Thoracic aorta (tissue), 2 donors: ENCODE measurements around the gene RAD52. TPM values are rescaled to one million over a fixed set of nuclear protein-coding genes. Genes with fewer than 3 reads are reported as not detected.

Source experiments
- ATAC-seq: fragments of 150-250 bp; one replicate; pipeline ENCODE4 v1.8.0; 2017; ENCODE audit warnings: low read depth; ENCODE audit not compliant: insufficient number of reproducible peaks, low FRiP score
- DNase-seq: peaks from one replicate; pipeline ENCODE4 v3.0.0-alpha.2; 2020; ENCODE audit warnings: low spot score
- H3K27ac ChIP-seq, 2 donors: fragments of 200-600 bp; sonication (generic); 1 replicate in 1 of 2; 2 replicates in 1 of 2; pipeline ENCODE4 v1.5.1; 2016; ENCODE audit warnings: mild to moderate bottlenecking in 2 of 2, moderate library complexity in 2 of 2
- H3K27me3 ChIP-seq: fragments of 200-600 bp; sonication (generic); replicated peaks from 2 replicates; pipeline ENCODE4 v1.6.0; 2016; ENCODE audit warnings: mild to moderate bottlenecking; ENCODE audit not compliant: insufficient read depth
- H3K36me3 ChIP-seq: fragments of 200-600 bp; sonication (generic); one replicate; pipeline ENCODE4 v1.5.1; 2016
- H3K4me1 ChIP-seq, 2 donors: fragments of 200-600 bp; sonication (generic); 1 replicate in 1 of 2; 2 replicates in 1 of 2; pipeline versions ENCODE4 v1.5.1 to v1.6.0; 2016; ENCODE audit warnings: low read depth in 2 of 2, mild to moderate bottlenecking in 1 of 2; ENCODE audit not compliant: control insufficient read depth in 1 of 2
- H3K4me3 ChIP-seq: fragments of 200-600 bp; sonication (generic); 2 replicates; pipeline ENCODE4 v1.5.1; 2016; ENCODE audit warnings: mild to moderate bottlenecking
- H3K9me3 ChIP-seq: fragments of 200-600 bp; sonication (generic); 2 replicates; pipeline ENCODE4 v1.5.1; 2016
- CTCF ChIP-seq: fragments of 200-600 bp; sonication (generic); IDR thresholded peaks from one replicate; pipeline ENCODE4 v1.5.1; 2019; ENCODE audit warnings: antibody characterized with exemption
- total RNA-seq, 2 donors: library from RNA; depleted of rRNA; stranded (reverse); fragments of >200 nt; gene quantifications; one replicate each; pipeline versions ENCODE4 v1.1.0 to v1.2.3, GENCODE V29; 2016

Gene RAD52
- total RNA-seq, 2 donors from 2014 or later = 21.5 to 21.9 TPM

DNA sequence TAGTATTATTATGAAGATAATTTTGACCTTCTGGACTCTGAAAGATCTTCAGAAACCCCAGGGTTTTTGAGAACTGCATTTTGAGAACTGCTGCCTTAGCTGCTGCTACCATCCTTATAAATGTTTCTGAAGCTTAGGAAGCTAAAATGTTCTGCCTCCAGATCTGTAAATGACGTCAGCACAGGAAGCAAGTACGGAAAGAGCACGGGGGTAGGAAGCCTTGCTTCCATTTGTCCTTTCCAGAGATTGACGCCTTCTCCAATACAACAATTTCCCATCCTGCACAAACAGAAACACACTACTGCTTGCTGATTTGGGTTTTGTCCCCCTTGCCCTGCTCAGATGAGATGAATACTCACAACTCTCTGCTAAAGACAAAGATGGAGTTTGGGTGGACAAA lies 17.9 kb downstream of the RAD52 start:
- no peak overlapping the region for H3K27ac ChIP-seq
- no peak overlapping the region for H3K4me3 ChIP-seq
- ATAC-seq (no peak), DNase-seq (no peak)
- H3K4me1 ChIP-seq = no peaks in the 10 kb centered on the region
- no peak for TF ChIP-seq CTCF
- no peaks in the 10 kb centered on the region for H3K27me3 ChIP-seq
- H3K9me3 ChIP-seq = no peaks in the 10 kb centered on the region
- H3K36me3 ChIP-seq = peaks cover 37% of the 10 kb centered on the region

DNA sequence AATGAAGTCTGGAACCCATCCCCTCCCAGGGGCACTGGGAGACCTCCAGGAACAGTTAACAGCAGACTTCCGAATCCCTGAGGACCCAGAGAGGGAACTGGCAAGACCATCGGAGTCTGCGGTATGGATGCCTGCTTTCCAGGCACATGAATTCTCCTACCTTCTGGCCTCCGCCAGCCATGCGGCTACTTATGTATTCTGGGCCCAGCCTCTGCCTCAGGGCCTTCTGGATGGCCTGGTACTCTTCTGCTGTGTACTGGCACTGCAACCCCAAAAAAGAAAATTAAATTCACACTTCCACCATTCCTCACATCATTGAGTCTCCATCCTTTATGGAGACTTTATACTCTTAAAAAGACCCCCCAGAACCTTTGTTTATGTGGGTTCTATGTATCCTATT lies 18.4 kb downstream of the RAD52 start:
- Histone ChIP-seq H3K9me3 (no peaks in the 10 kb centered on the region), H3K4me3 (no peak overlapping the region), H3K36me3 (peaks cover 39% of the 10 kb centered on the region), H3K4me1 (no peaks in the 10 kb centered on the region), H3K27ac (no peak overlapping the region), H3K27me3 (no peaks in the 10 kb centered on the region)
- no peak for TF ChIP-seq CTCF
- no peak for DNase-seq
- ATAC-seq = no peak

DNA sequence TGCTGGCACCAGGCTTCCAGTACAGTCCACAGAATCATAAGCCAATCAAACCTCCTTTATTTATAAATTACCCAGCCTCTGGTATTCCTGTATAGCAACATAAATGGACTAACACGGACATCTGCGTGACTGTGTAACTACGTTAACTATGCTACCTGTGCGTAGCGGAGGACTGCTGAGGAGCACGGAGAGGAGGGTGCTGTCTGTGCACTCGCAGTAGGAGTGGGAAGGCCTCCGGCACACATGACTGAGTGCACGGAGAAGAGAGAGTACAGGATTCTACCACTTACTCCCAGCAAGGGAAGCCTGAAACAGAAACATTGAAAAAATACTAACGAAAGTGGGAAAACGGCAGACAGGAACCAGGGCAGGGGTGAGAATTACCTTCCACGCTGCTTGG lies 22.9 kb downstream of the RAD52 start:
- no peak overlapping the region for H3K27ac ChIP-seq
- peaks cover 45% of the 10 kb centered on the region for H3K36me3 ChIP-seq
- H3K9me3 ChIP-seq = no peaks in the 10 kb centered on the region
- no peak for ATAC-seq
- H3K27me3 ChIP-seq = no peaks in the 10 kb centered on the region
- no peak for TF ChIP-seq CTCF
- no peak overlapping the region for H3K4me3 ChIP-seq
- DNase-seq = no peak
- no peaks in the 10 kb centered on the region for H3K4me1 ChIP-seq

DNA sequence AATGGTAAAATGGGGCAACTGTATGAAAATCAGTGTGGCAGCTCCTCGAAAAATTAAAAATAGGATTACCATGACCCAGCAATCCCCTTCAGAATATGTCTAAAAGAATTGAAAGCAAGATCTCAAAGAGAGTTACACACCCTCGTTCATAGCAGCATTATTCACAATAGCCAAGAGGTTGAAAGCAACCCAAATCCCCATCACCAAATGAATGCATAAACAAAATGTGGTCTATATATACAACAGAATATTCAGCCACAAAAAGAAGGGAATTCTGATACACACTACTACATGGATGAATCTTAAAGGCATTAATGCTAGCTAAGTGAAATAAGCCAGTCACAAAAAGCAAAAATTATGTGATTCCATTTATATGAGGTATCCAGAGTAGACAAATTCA lies 27.2 kb downstream of the RAD52 start:
- Histone ChIP-seq H3K9me3 (no peaks in the 10 kb centered on the region), H3K36me3 (peaks cover 18% of the 10 kb centered on the region), H3K27me3 (no peaks in the 10 kb centered on the region), H3K4me3 (no peak overlapping the region), H3K27ac (no peak overlapping the region), H3K4me1 (no peaks in the 10 kb centered on the region)
- no peak for DNase-seq
- TF ChIP-seq CTCF = no peak
- no peak for ATAC-seq

DNA sequence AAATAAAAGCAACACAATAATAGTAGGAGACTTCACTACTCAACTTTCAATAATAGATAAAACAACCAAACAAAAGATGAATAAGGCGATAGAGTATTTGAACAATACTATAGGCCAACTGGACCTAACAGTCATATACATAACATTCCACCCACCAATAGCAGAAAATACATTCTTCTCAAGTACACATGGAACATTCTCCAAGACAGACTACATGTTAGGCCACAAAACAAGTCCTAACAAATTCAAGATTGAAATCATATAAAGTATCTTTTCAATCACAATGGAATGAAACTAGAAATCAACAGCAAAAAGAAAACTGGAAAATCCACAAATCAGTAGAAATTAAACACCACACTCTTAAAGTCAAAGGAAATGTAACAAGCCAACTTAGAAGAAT lies 28.8 kb downstream of the RAD52 start:
- no peak for ATAC-seq
- no peaks in the 10 kb centered on the region for H3K4me1 ChIP-seq
- TF ChIP-seq CTCF = no peak
- no peak for DNase-seq
- no peak overlapping the region for H3K4me3 ChIP-seq
- H3K27ac ChIP-seq = no peak overlapping the region
- no peaks in the 10 kb centered on the region for H3K9me3 ChIP-seq
- no peaks in the 10 kb centered on the region for H3K27me3 ChIP-seq
- peaks cover 20% of the 10 kb centered on the region for H3K36me3 ChIP-seq
